ENCODE data around the gene CD163L1.
A peak's percentile ranks its signal among the peaks of the same experiment; 100 is the strongest.
"Not testable (repeated sequence)": the region's sequence is repeated elsewhere in the genome, so short reads cannot be mapped to it uniquely, and the experiment has no call there.

Gene CD163L1

DNA sequence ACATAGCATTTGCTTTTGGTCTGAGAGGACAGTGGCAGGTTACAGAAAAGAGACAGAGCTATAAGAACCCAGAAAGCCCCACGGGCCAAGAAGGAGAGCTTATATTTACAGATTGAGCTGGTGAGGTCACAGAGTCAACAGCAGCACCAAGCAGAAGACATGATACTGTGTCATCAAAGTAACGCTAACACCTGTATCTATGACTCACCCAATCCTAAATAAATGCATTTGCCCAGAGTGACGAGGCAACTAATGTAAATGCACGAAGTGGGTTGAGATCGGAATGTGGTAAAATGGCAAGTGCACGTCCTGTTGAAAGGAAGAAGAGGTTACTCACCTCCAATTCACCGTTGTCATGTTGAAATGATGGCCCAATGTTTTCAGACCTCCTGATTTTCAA lies 6.7 kb upstream of the CD163L1 start:
- H3K9ac ChIP-seq (ENCODE audit: low read length in 5 of 5), result no peak overlapping the region

DNA sequence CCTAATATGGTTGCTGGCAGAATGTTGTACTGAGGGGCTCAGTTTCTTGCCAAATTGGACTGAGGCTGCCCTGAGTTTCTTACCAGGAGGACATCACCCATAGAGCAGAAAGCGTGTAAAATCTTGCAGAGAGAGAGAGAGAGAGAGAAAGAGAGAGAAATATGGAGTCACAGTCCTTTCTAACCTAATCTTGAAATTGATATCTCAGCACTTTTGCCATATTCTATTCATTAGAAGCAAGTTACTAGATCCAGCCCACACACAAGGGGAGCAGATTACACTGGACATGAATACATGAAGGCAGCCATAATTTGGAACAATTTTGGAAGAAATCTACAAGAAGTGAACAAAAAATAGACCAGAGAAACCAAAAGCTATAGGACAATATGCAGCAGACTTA lies 4.1 kb upstream of the CD163L1 start:
- Histone ChIP-seq H3K9ac (ENCODE audit: low read length in 5 of 5) (no peak overlapping the region), H3K27ac (ENCODE audit: low read depth, low read length) (no peak overlapping the region), H3K4me1 (ENCODE audit: control insufficient read depth in 5 of 5, insufficient read depth in 5 of 5, low read length in 5 of 5) (peaks cover 0 to 4% (median 0%) of the 10 kb centered on the region in 5 donors), H3K27me3 (ENCODE audit: control insufficient read depth in 5 of 5, insufficient read depth in 4 of 5, low read length in 5 of 5) (peaks cover 0 to 4% (median 0%) of the 10 kb centered on the region in 5 donors), H3K9me3 (ENCODE audit: control insufficient read depth in 5 of 5, low read length in 5 of 5) (peaks cover 0 to under 1% (median 0%) of the 10 kb centered on the region in 5 donors), H3K36me3 (ENCODE audit: control insufficient read depth in 5 of 5, insufficient read depth in 5 of 5, low read length in 5 of 5) (no peaks in the 10 kb centered on the region), H3K4me3 (ENCODE audit: low read depth in 1 of 5, low read length in 5 of 5) (no peak overlapping the region)

More for the DNA sequence above, 6.7 kb upstream of the CD163L1 start:
- Histone ChIP-seq H3K4me1 (ENCODE audit: control insufficient read depth in 5 of 5, insufficient read depth in 5 of 5, low read length in 5 of 5) (peaks cover 0 to 3% (median 0%) of the 10 kb centered on the region in 5 donors), H3K27ac (ENCODE audit: low read depth, low read length) (no peak overlapping the region), H3K4me3 (ENCODE audit: low read depth in 1 of 5, low read length in 5 of 5) (no peak overlapping the region), H3K36me3 (ENCODE audit: control insufficient read depth in 5 of 5, insufficient read depth in 5 of 5, low read length in 5 of 5) (no peaks in the 10 kb centered on the region), H3K27me3 (ENCODE audit: control insufficient read depth in 5 of 5, insufficient read depth in 4 of 5, low read length in 5 of 5) (peaks cover 0 to 4% (median 0%) of the 10 kb centered on the region in 5 donors), H3K9me3 (ENCODE audit: control insufficient read depth in 5 of 5, low read length in 5 of 5) (peaks cover 0 to 5% (median 0%) of the 10 kb centered on the region in 5 donors)

GRCh38 chr12:7444537-7444936 lies 584 bp upstream of the CD163L1 start:
- no peaks in the 10 kb centered on the region for H3K27me3 ChIP-seq (ENCODE audit: control insufficient read depth in 5 of 5, insufficient read depth in 4 of 5, low read length in 5 of 5)
- no peaks in the 10 kb centered on the region for H3K9me3 ChIP-seq (ENCODE audit: control insufficient read depth in 5 of 5, low read length in 5 of 5)
- H3K27ac ChIP-seq (ENCODE audit: low read depth, low read length), result no peak overlapping the region
- H3K36me3 ChIP-seq (ENCODE audit: control insufficient read depth in 5 of 5, insufficient read depth in 5 of 5, low read length in 5 of 5), result no peaks in the 10 kb centered on the region
- no peak overlapping the region for H3K9ac ChIP-seq (ENCODE audit: low read length in 5 of 5)
- H3K4me1 ChIP-seq (ENCODE audit: control insufficient read depth in 5 of 5, insufficient read depth in 5 of 5, low read length in 5 of 5), result peaks cover 0 to 5% (median 3%) of the 10 kb centered on the region in 5 donors
- H3K4me3 ChIP-seq (ENCODE audit: low read depth in 1 of 5, low read length in 5 of 5), result no peak overlapping the region

GRCh38 chr12:7441216-7441615 lies 2.7 kb downstream of the CD163L1 start:
- Histone ChIP-seq H3K36me3 (ENCODE audit: control insufficient read depth in 5 of 5, insufficient read depth in 5 of 5, low read length in 5 of 5) (no peaks in the 10 kb centered on the region), H3K9me3 (ENCODE audit: control insufficient read depth in 5 of 5, low read length in 5 of 5) (peaks cover 0 to 3% (median 0%) of the 10 kb centered on the region in 5 donors), H3K9ac (ENCODE audit: low read length in 5 of 5) (no peak overlapping the region), H3K27ac (ENCODE audit: low read depth, low read length) (no peak overlapping the region), H3K4me3 (ENCODE audit: low read depth in 1 of 5, low read length in 5 of 5) (no peak overlapping the region), H3K27me3 (ENCODE audit: control insufficient read depth in 5 of 5, insufficient read depth in 4 of 5, low read length in 5 of 5) (no peaks in the 10 kb centered on the region), H3K4me1 (ENCODE audit: control insufficient read depth in 5 of 5, insufficient read depth in 5 of 5, low read length in 5 of 5) (peaks cover 0 to 6% (median 4%) of the 10 kb centered on the region in 5 donors)

- no peak overlapping the region for H3K27ac ChIP-seq (ENCODE audit: low read depth, low read length)
- peaks cover 0 to 6% (median 3%) of the 10 kb centered on the region in 5 donors for H3K4me1 ChIP-seq (ENCODE audit: control insufficient read depth in 5 of 5, insufficient read depth in 5 of 5, low read length in 5 of 5)
- H3K4me3 ChIP-seq (ENCODE audit: low read depth in 1 of 5, low read length in 5 of 5), result peak overlapping the region; percentile 53 to 76 (median 58)
- H3K27me3 ChIP-seq (ENCODE audit: control insufficient read depth in 5 of 5, insufficient read depth in 4 of 5, low read length in 5 of 5), result no peaks in the 10 kb centered on the region
- H3K9ac ChIP-seq (ENCODE audit: low read length in 5 of 5), result no peak overlapping the region
- H3K9me3 ChIP-seq (ENCODE audit: control insufficient read depth in 5 of 5, low read length in 5 of 5), result peaks cover 0 to 3% (median 0%) of the 10 kb centered on the region in 5 donors
- no peaks in the 10 kb centered on the region for H3K36me3 ChIP-seq (ENCODE audit: control insufficient read depth in 5 of 5, insufficient read depth in 5 of 5, low read length in 5 of 5)
Observed at GRCh38 chr12:7439579-7440505, 4.1 kb downstream of the CD163L1 start.

- not testable (repeated sequence) for H3K9ac ChIP-seq (ENCODE audit: low read length in 5 of 5); H3K27me3 ChIP-seq (ENCODE audit: control insufficient read depth in 5 of 5, insufficient read depth in 4 of 5, low read length in 5 of 5); H3K9me3 ChIP-seq (ENCODE audit: control insufficient read depth in 5 of 5, low read length in 5 of 5); H3K27ac ChIP-seq (ENCODE audit: low read depth, low read length); H3K36me3 ChIP-seq (ENCODE audit: control insufficient read depth in 5 of 5, insufficient read depth in 5 of 5, low read length in 5 of 5); H3K4me1 ChIP-seq (ENCODE audit: control insufficient read depth in 5 of 5, insufficient read depth in 5 of 5, low read length in 5 of 5)
- peak overlapping the region in 1 of 5 donors; percentile 15 for H3K4me3 ChIP-seq (ENCODE audit: low read depth in 1 of 5, low read length in 5 of 5)
Observed at GRCh38 chr12:7438291-7438995, 5.5 kb downstream of the CD163L1 start.

GRCh38 chr12:7437494-7437893 lies 6.5 kb downstream of the CD163L1 start:
- H3K27me3 ChIP-seq (ENCODE audit: control insufficient read depth in 5 of 5, insufficient read depth in 4 of 5, low read length in 5 of 5); H3K27ac ChIP-seq (ENCODE audit: low read depth, low read length); H3K9me3 ChIP-seq (ENCODE audit: control insufficient read depth in 5 of 5, low read length in 5 of 5); H3K4me3 ChIP-seq (ENCODE audit: low read depth in 1 of 5, low read length in 5 of 5); H3K9ac ChIP-seq (ENCODE audit: low read length in 5 of 5); H3K36me3 ChIP-seq (ENCODE audit: control insufficient read depth in 5 of 5, insufficient read depth in 5 of 5, low read length in 5 of 5); H3K4me1 ChIP-seq (ENCODE audit: control insufficient read depth in 5 of 5, insufficient read depth in 5 of 5, low read length in 5 of 5): not testable (repeated sequence)

DNA sequence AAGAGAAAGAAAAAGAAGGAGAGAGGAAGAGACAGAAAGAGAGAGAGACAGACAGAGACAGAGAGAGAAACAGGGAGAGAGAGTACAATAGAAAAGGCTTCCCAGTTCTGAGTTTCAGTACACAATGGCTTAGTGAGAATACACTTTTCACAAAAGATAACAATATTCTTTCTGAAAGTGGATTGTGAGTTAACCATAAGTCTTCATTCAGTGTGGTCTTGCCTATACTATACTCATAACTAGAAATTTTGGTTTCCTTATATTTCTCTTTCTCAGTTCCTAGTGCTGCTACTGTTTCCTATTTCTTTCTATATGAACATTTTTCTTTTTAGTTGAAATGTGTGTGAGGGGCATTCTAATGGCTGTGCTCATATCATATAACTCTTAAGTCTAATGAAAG lies 9.3 kb downstream of the CD163L1 start:
- no peaks in the 10 kb centered on the region for H3K36me3 ChIP-seq (ENCODE audit: control insufficient read depth in 5 of 5, insufficient read depth in 5 of 5, low read length in 5 of 5)
- peaks cover 0 to 3% (median 0%) of the 10 kb centered on the region in 5 donors for H3K9me3 ChIP-seq (ENCODE audit: control insufficient read depth in 5 of 5, low read length in 5 of 5)
- H3K9ac ChIP-seq (ENCODE audit: low read length in 5 of 5), result no peak overlapping the region
- H3K4me3 ChIP-seq (ENCODE audit: low read depth in 1 of 5, low read length in 5 of 5), result no peak overlapping the region
- no peaks in the 10 kb centered on the region for H3K27me3 ChIP-seq (ENCODE audit: control insufficient read depth in 5 of 5, insufficient read depth in 4 of 5, low read length in 5 of 5)
- H3K27ac ChIP-seq (ENCODE audit: low read depth, low read length), result no peak overlapping the region
- H3K4me1 ChIP-seq (ENCODE audit: control insufficient read depth in 5 of 5, insufficient read depth in 5 of 5, low read length in 5 of 5), result peaks cover 0 to 3% (median 0%) of the 10 kb centered on the region in 5 donors

- no peaks in the 10 kb centered on the region for H3K36me3 ChIP-seq (ENCODE audit: control insufficient read depth in 5 of 5, insufficient read depth in 5 of 5, low read length in 5 of 5)
- no peak overlapping the region for H3K9ac ChIP-seq (ENCODE audit: low read length in 5 of 5)
- no peaks in the 10 kb centered on the region for H3K9me3 ChIP-seq (ENCODE audit: control insufficient read depth in 5 of 5, low read length in 5 of 5)
- H3K27me3 ChIP-seq (ENCODE audit: control insufficient read depth in 5 of 5, insufficient read depth in 4 of 5, low read length in 5 of 5), result no peaks in the 10 kb centered on the region
- no peaks in the 10 kb centered on the region for H3K4me1 ChIP-seq (ENCODE audit: control insufficient read depth in 5 of 5, insufficient read depth in 5 of 5, low read length in 5 of 5)
- no peak overlapping the region for H3K4me3 ChIP-seq (ENCODE audit: low read depth in 1 of 5, low read length in 5 of 5)
- no peak overlapping the region for H3K27ac ChIP-seq (ENCODE audit: low read depth, low read length)
Observed at GRCh38 chr12:7433276-7433822, 10.6 kb downstream of the CD163L1 start.

Measured in subcutaneous abdominal adipose tissue (tissue), 5 donors.